ENCODE results near the gene FAM107B.

FAM107B gene

GRCh38 chr10:14751014-14751896 lies 23.4 kb downstream of the FAM107B start:
- peak; percentile 18 for DNase-seq (ENCODE audit: low read depth)
- H3K4me3 ChIP-seq (ENCODE audit: low read depth, low read length): no peak overlapping the region
- no peak for TF ChIP-seq CTCF (conservative IDR thresholded peaks at IDR 0.05; ENCODE audit: low read depth, low read length)

- TF ChIP-seq CTCF (conservative IDR thresholded peaks at IDR 0.05; ENCODE audit: low read depth, low read length): no peak
- no peak overlapping the region for H3K4me3 ChIP-seq (ENCODE audit: low read depth, low read length)
- no peak for DNase-seq (ENCODE audit: low read depth)
Measured at GRCh38 chr10:14749070-14749809, 25.5 kb downstream of the FAM107B start.

- no peak overlapping the region for H3K4me3 ChIP-seq (ENCODE audit: low read depth, low read length)
- no peak for TF ChIP-seq CTCF (conservative IDR thresholded peaks at IDR 0.05; ENCODE audit: low read depth, low read length)
- DNase-seq (ENCODE audit: low read depth): no peak
Measured at GRCh38 chr10:14748441-14748840, 26.3 kb downstream of the FAM107B start.

GRCh38 chr10:14742815-14743214 lies 31.9 kb downstream of the FAM107B start:
- DNase-seq (ENCODE audit: low read depth): peak; percentile 18
- no peak for TF ChIP-seq CTCF (conservative IDR thresholded peaks at IDR 0.05; ENCODE audit: low read depth, low read length)
- no peak overlapping the region for H3K4me3 ChIP-seq (ENCODE audit: low read depth, low read length)

GRCh38 chr10:14742382-14742781 lies 32.3 kb downstream of the FAM107B start:
- TF ChIP-seq CTCF (conservative IDR thresholded peaks at IDR 0.05; ENCODE audit: low read depth, low read length): no peak
- DNase-seq (ENCODE audit: low read depth): no peak
- H3K4me3 ChIP-seq (ENCODE audit: low read depth, low read length): no peak overlapping the region

- H3K4me3 ChIP-seq (ENCODE audit: low read depth, low read length): no peak overlapping the region
- TF ChIP-seq CTCF (conservative IDR thresholded peaks at IDR 0.05; ENCODE audit: low read depth, low read length): no peak
- peak; percentile 23 for DNase-seq (ENCODE audit: low read depth)
Measured at GRCh38 chr10:14740684-14741247, 33.9 kb downstream of the FAM107B start.

Data from choroid plexus epithelial cell (primary cell).